K562 (cell line): ENCODE measurements around the gene FMNL2. TPM values are rescaled to one million over a fixed set of nuclear protein-coding genes. Genes with fewer than 3 reads are reported as not detected.

Source experiments
- ATAC-seq: fragments of 200-7000 bp; cut with Tn5 transposase; 3 replicates; pipeline ENCODE4 v1.9.1; 2020; ENCODE audit warnings: moderate library complexity
- BruUV-seq: library from RNA; stranded (reverse); fragments of 400-500 nt; replicated peaks from 2 replicates; lab custom pipeline; 2021; lab: Mats Ljungman, UMichigan
- CTCF ChIA-PET: fragments of 300-600 bp; formaldehyde crosslinking; extraction: SDS; loops from one replicate; lab custom pipeline; 2021; ENCODE audit warnings: low intra/inter-chr PET ratio; lab: Yijun Ruan, JAX
- POLR2A ChIA-PET: fragments of 300-600, 350-650 bp; sonication (Branson Sonifier 250); formaldehyde crosslinking; extraction: SDS; loops from one replicate; lab custom pipeline; 2021; ENCODE audit warnings: antibody characterized with exemption, inconsistent platforms; lab: Yijun Ruan, JAX
- DNase-seq, 4 experiments: peaks; one replicate each; pipeline versions ENCODE4 v3.0.0 to v3.0.0-alpha.2; 2011 to 2018; ENCODE audit warnings: low spot score in 3 of 4, mixed read lengths in 3 of 4; ENCODE audit errors: extremely low read depth in 1 of 4
- FAIRE-seq: peaks from 2 replicates; lab custom pipeline; 2011; peaks lifted over from hg19 to GRCh38; lab: Jason Lieb, UNC
- H2AFZ ChIP-seq: 2 replicates; pipeline ENCODE4 v1.6.0; 2011; ENCODE audit warnings: low read depth, low read length, control low read depth, inconsistent platforms
- H3K27ac ChIP-seq: fragments of 200-600 bp; 3 replicates; pipeline ENCODE4 v1.8.0; 2011; ENCODE audit warnings: low read depth, mild to moderate bottlenecking, control low read depth, inconsistent platforms, low read length, moderate library complexity, mixed read lengths; ENCODE audit errors: extremely low read depth
- H3K27me3 ChIP-seq, 2 experiments: fragments of 300-600 bp in 1 of 2; 2 replicates in 1 of 2; 3 replicates in 1 of 2; pipeline versions ENCODE4 v1.6.0 to v1.8.0; 2011; ENCODE audit warnings: inconsistent platforms in 2 of 2, low read length in 2 of 2, mild to moderate bottlenecking in 1 of 2, mixed read lengths in 1 of 2, moderate library complexity in 1 of 2; ENCODE audit not compliant: control insufficient read depth in 2 of 2, insufficient read depth in 2 of 2
- H3K36me3 ChIP-seq: fragments of 300-600 bp; 3 replicates; pipeline ENCODE4 v1.8.0; 2011; ENCODE audit warnings: mild to moderate bottlenecking, low read length, inconsistent platforms; ENCODE audit not compliant: control insufficient read depth, insufficient read depth
- H3K4me1 ChIP-seq, 2 experiments: fragments of 200-600 bp in 1 of 2; replicated peaks in 1 of 2; 2 replicates in 1 of 2; 3 replicates in 1 of 2; pipeline versions ENCODE4 v1.5.1 to v1.8.0; 2011; ENCODE audit warnings: inconsistent platforms in 2 of 2, low read length in 2 of 2, mild to moderate bottlenecking in 1 of 2, mixed read lengths in 1 of 2, moderate library complexity in 1 of 2; ENCODE audit not compliant: control insufficient read depth in 2 of 2, insufficient read depth in 2 of 2
- H3K4me2 ChIP-seq: 2 replicates; pipeline ENCODE4 v1.6.1; 2011; ENCODE audit warnings: low read length, control low read depth, inconsistent platforms, mixed read lengths; ENCODE audit not compliant: insufficient read depth
- H3K4me3 ChIP-seq: fragments of 200-600 bp; sonication (generic), shearing (Covaris generic); 2 replicates; pipeline ENCODE4 v1.5.1; 2016; ENCODE audit warnings: control low read depth, inconsistent platforms
- H3K79me2 ChIP-seq: fragments of 200-600 bp; 3 replicates; pipeline ENCODE4 v1.8.0; 2011; ENCODE audit warnings: low read length, inconsistent platforms; ENCODE audit not compliant: control insufficient read depth, insufficient read depth
- H3K9ac ChIP-seq, 2 experiments: 2 replicates each; pipeline versions ENCODE4 v1.6.0 to v1.6.1; 2011; ENCODE audit warnings: low read depth in 2 of 2, low read length in 2 of 2, control low read depth in 1 of 2, inconsistent platforms in 1 of 2, mild to moderate bottlenecking in 1 of 2, mixed read lengths in 1 of 2; ENCODE audit not compliant: insufficient read depth in 1 of 2
- H3K9me1 ChIP-seq: one replicate; pipeline ENCODE4 v1.6.0; 2011; ENCODE audit warnings: inconsistent platforms, mild to moderate bottlenecking, low read length, moderate library complexity; ENCODE audit not compliant: control insufficient read depth, insufficient read depth
- H3K9me3 ChIP-seq: replicated peaks from 2 replicates; pipeline ENCODE4 v1.5.1; 2011; ENCODE audit warnings: low read depth, low read length, inconsistent platforms; ENCODE audit not compliant: control insufficient read depth, insufficient read depth
- H4K20me1 ChIP-seq: replicated peaks from 2 replicates; pipeline ENCODE4 v1.6.1; 2011; ENCODE audit warnings: low read length, inconsistent platforms, mixed read lengths; ENCODE audit not compliant: control insufficient read depth, insufficient read depth
- ATF1 ChIP-seq, 2 experiments: fragments of 450-650 bp in 1 of 2; IDR thresholded peaks; 2 replicates each; pipeline ENCODE4 v1.6.1; 2016; ENCODE audit warnings: missing compliant biosample characterization in 1 of 2, missing genetic modification characterization in 1 of 2
- BACH1 ChIP-seq: fragments of 200-800 bp; sonication (Bioruptor generic); IDR thresholded peaks from 2 replicates; pipeline ENCODE4 v1.6.1; 2016; ENCODE audit warnings: missing genetic modification characterization, missing compliant biosample characterization
- HDAC8 ChIP-seq: fragments of 450-650 bp; IDR thresholded peaks from 2 replicates; pipeline ENCODE4 v1.6.1; 2016; ENCODE audit warnings: mild to moderate bottlenecking, missing genetic modification characterization, moderate library complexity, missing compliant biosample characterization
- KLF13 ChIP-seq: fragments of 450-650 bp; IDR thresholded peaks from 2 replicates; pipeline ENCODE4 v1.6.1; 2016; ENCODE audit warnings: missing genetic modification characterization, low read depth, mild to moderate bottlenecking, missing compliant biosample characterization, moderate library complexity, borderline replicate concordance
- LARP7 ChIP-seq: fragments of 450-650 bp; IDR thresholded peaks from 2 replicates; pipeline ENCODE4 v1.6.1; 2016
- MLLT1 ChIP-seq, 2 experiments: fragments of 450-650 bp; IDR thresholded peaks; 2 replicates each; pipeline ENCODE4 v1.6.1; 2016
- RNF2 ChIP-seq: sonication (generic); IDR thresholded peaks from 2 replicates; pipeline ENCODE4 v1.6.1; 2016
- SMAD1 ChIP-seq: fragments of 150-350 bp; IDR thresholded peaks from 2 replicates; pipeline ENCODE4 v1.6.1; 2014; ENCODE audit warnings: low read length, low read depth; ENCODE audit not compliant: partially characterized antibody
- SRF ChIP-seq, 2 experiments: fragments of 250-450, 450-650 bp in 1 of 2; sonication (Bioruptor Pico) in 1 of 2; sonication (generic) in 1 of 2; formaldehyde crosslinking; IDR thresholded peaks; 2 replicates each; pipeline versions ENCODE4 v1.5.0 to v1.5.1; 2020 to 2022; ENCODE audit warnings: mild to moderate bottlenecking in 1 of 2, missing genetic modification reagents in 1 of 2
- WGBS: fragments of 100-300 bp; shearing (Covaris generic); methylation state at CpG from one replicate; pipeline ENCODE4 v1.1.6; 2016; ENCODE audit warnings: low coverage, mixed read lengths; ENCODE audit not compliant: insufficient coverage; ENCODE audit errors: missing lambda C conversion rate; 5-methylcytosine and 5-hydroxymethylcytosine counted together
- in situ Hi-C: fragments of 300-500 bp; cut with MboI; formaldehyde crosslinking; loops from 4 replicates; pipeline ENCODE4 v1.15.0; 2018; ENCODE audit warnings: inconsistent platforms, mixed read lengths
- intact Hi-C: fragments of 100-400 bp; cut with micrococcal nuclease; formaldehyde crosslinking; loops from 2 replicates; pipeline ENCODE4 v1.14.2; 2022
- polyA plus RNA-seq, 8 experiments: library from polyadenylated mRNA; depleted of rRNA in 4 of 8; stranded (reverse) in 5 of 8; unstranded in 3 of 8; fragments of >200 nt; fragmentation: Nextera tagmentation in 2 of 8; fragmentation: Illumina TruSeq in 1 of 8; extraction: Ambion mirVana in 2 of 8; extraction: Trizol in 1 of 8; gene quantifications; 2 replicates each; pipeline versions ENCODE4 v1.2.1 to v1.2.3, GENCODE V29; 2011 to 2014; ENCODE audit warnings: inconsistent platforms in 1 of 8, missing spikeins in 1 of 8
- total RNA-seq, 7 experiments: library from RNA; depleted of rRNA in 6 of 7; stranded (reverse); fragments of >200 nt in 6 of 7; fragmentation: Illumina TruSeq in 2 of 7; extraction: Trizol in 2 of 7; gene quantifications; 2 replicates each; pipeline versions ENCODE4 v1.2.1 to v1.2.3, GENCODE V29; 2011 to 2021; ENCODE audit warnings: low replicate concordance in 1 of 7
- TF ChIP-seq, protein P1 (sequence below): fragments of 250-450 bp; sonication (Bioruptor Pico); IDR thresholded peaks from 2 replicates; pipeline ENCODE4 v1.8.0; 2022; ENCODE audit warnings: moderate library complexity, mild to moderate bottlenecking, inconsistent platforms

FMNL2 gene
- total and polyA plus RNA-seq, 9 of the 15 experiments (the other 6 are each of a cell fraction or from before 2014, with no cell fraction given), result 0.15 to 0.49 (median 0.24) TPM; not detected in 1

GRCh38 chr2:152472481-152472887, 137.5 kb downstream of the FMNL2 start:
- no peak for FAIRE-seq
- no peaks in the 10 kb centered on the region for H4K20me1 ChIP-seq
- BruUV-seq, result no TSS peak
- no peak overlapping the region for H2AFZ ChIP-seq
- DNase-seq, result no peak
- 0% methylated on average over 1 of the region's 1 CpG for whole genome bisulfite sequencing
- H3K9me3 ChIP-seq, result no peaks in the 10 kb centered on the region
- H3K9ac ChIP-seq, result no peak overlapping the region
- H3K4me3 ChIP-seq, result no peak overlapping the region
- H3K79me2 ChIP-seq, result no peaks in the 10 kb centered on the region
- no peak overlapping the region for H3K27ac ChIP-seq
- ATAC-seq, result no peak
- intact Hi-C loops, result no loop called here
- H3K4me2 ChIP-seq, result no peak overlapping the region
- TF ChIP-seq KLF13 (tag) (no peak), HDAC8 (no peak), SMAD1 (no peak), RNF2 (no peak), ATF1 (CRISPR knock-in tag; IDR thresholded peaks at IDR 0.05) (no peak), ATF1 (tag; IDR thresholded peaks at IDR 0.05) (no peak), MLLT1 (IDR thresholded peaks at IDR 0.05) (no peak), BACH1 (no peak), LARP7 (no peak), SRF (CRISPR knock-in tag; IDR thresholded peaks at IDR 0.05) (no peak)
- TF ChIP-seq, protein P1, sequence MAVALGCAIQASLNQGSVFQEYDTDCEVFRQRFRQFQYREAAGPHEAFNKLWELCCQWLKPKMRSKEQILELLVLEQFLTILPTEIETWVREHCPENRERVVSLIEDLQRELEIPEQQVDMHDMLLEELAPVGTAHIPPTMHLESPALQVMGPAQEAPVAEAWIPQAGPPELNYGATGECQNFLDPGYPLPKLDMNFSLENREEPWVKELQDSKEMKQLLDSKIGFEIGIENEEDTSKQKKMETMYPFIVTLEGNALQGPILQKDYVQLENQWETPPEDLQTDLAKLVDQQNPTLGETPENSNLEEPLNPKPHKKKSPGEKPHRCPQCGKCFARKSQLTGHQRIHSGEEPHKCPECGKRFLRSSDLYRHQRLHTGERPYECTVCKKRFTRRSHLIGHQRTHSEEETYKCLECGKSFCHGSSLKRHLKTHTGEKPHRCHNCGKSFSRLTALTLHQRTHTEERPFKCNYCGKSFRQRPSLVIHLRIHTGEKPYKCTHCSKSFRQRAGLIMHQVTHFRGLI (CRISPR knock-in tag), result no peak
- H3K27me3 ChIP-seq, result peaks cover 5% of the 10 kb centered on the region in 2 experiments
- no peaks in the 10 kb centered on the region for H3K9me1 ChIP-seq
- ChIA-PET POLR2A (no interaction called here), CTCF (no interaction called here)
- in situ Hi-C loops, result no loop called here
- H3K36me3 ChIP-seq, result no peaks in the 10 kb centered on the region
- H3K4me1 ChIP-seq, result no peaks in the 10 kb centered on the region
